ENCODE measurements around the gene PTPA. TPM values are rescaled to one million over a fixed set of nuclear protein-coding genes. Genes with fewer than 3 reads are reported as not detected.

PTPA gene
- total and polyA plus RNA-seq, 10 of the 15 experiments (the other 5 are each of a cell fraction or from before 2014, with no cell fraction given), result 1.6 to 111 (median 55.1) TPM

GRCh38 chr9:129094387-129095169 is 16.6 kb upstream of the PTPA start (continued):
- TF ChIP-seq, protein P1, sequence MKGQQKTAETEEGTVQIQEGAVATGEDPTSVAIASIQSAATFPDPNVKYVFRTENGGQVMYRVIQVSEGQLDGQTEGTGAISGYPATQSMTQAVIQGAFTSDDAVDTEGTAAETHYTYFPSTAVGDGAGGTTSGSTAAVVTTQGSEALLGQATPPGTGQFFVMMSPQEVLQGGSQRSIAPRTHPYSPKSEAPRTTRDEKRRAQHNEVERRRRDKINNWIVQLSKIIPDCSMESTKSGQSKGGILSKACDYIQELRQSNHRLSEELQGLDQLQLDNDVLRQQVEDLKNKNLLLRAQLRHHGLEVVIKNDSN (IDR thresholded peaks at IDR 0.05; ENCODE audit: borderline replicate concordance, extremely low read length, insufficient read depth, low read depth, low read length), result no peak
- TF ChIP-seq ATF2 (IDR thresholded peaks at IDR 0.05; ENCODE audit: low read length), result no peak
- TF ChIP-seq POLR2AphosphoS2 (IDR thresholded peaks at IDR 0.05; ENCODE audit: low read depth, low read length), result no peak
- TF ChIP-seq STAT1 (conservative IDR thresholded peaks at IDR 0.05), result no peak
- TF ChIP-seq BMI1 (IDR thresholded peaks at IDR 0.05; ENCODE audit: borderline replicate concordance), result no peak
- no peak for TF ChIP-seq RAD21 (IDR thresholded peaks at IDR 0.05; ENCODE audit: insufficient read depth, low read depth, low read length)
- no peak for TF ChIP-seq NFXL1 (IDR thresholded peaks at IDR 0.05; ENCODE audit: borderline replicate concordance)
- no peak for TF ChIP-seq BCLAF1 (IDR thresholded peaks at IDR 0.05)
- TF ChIP-seq POLR2AphosphoS5 (IDR thresholded peaks at IDR 0.05; ENCODE audit: low read length), result no peak
- TF ChIP-seq, protein P2, sequence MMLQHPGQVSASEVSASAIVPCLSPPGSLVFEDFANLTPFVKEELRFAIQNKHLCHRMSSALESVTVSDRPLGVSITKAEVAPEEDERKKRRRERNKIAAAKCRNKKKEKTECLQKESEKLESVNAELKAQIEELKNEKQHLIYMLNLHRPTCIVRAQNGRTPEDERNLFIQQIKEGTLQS (IDR thresholded peaks at IDR 0.05; ENCODE audit: borderline replicate concordance, extremely low read depth, low read depth, low read length), result no peak
